GM10847 (cell line): ENCODE measurements around the gene TNNI3K.

Source experiments
- POLR2A ChIP-seq: IDR thresholded peaks from 2 replicates; pipeline ENCODE4 v1.6.1; 2011; ENCODE audit not compliant: insufficient read length; ENCODE audit errors: extremely low read depth

Gene TNNI3K

DNA sequence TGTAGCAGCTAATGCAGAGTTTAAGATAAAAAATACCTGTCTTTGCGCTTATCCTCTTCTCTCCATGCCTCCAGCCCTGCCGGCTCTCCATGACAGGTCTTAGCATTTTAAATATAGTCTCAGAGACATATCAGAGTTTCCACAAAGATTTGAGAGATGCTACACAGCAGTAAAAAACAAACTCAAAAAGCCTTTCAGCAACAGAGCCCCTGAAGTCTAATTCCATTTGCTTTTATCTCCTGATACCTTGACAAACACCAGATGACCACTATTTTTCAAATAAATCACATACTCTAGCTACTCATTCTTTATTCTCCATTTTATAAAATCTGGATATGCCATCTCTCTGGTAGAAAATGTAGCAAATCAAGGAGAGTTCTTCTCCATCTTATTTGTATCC lies 356.8 kb downstream of the TNNI3K start:
- no peak for TF ChIP-seq POLR2A

DNA sequence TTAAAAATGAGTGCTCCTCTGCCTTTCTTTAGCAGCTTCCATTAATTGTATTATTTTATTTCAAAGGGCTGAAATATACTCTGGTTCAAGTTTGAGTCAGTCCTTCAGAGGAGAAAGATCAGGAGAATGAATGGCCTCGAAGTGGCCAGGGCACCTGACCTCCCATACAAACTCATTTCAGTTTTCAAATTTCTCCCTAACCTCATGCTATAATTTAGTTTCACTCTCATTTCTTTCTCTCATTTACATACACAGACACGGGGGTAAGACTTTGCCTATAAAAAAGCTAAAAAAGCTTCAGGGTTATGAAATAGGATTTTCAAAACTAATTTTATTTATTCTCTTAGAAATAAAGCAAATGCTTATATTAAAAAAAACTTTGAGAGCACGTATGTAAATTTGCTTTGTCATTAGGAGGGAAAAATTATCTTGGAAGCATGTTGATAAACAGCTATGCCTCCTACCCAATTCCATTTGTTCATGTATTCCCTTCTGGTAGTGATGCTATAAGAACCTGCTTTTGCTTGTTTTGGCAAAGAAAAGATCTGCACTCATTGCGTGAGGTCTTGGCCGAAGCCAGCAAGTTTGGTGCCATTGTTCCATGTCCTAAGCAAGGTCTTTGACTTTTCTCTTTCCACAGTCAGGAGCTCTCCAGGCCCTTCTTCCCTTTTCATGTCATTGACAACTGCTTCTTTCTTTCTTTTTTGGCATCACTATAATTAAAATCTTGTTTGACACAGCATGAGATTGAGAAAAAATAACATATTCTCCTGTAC lies 357.6 kb downstream of the TNNI3K start:
- no peak for TF ChIP-seq POLR2A
